ENCODE data around the gene DUSP10. TPM values are rescaled to one million over a fixed set of nuclear protein-coding genes. Genes with fewer than 3 reads are reported as not detected.

The DUSP10 gene
- total RNA-seq, 1 experiment from 2014 or later, result 6.2 TPM

DNA sequence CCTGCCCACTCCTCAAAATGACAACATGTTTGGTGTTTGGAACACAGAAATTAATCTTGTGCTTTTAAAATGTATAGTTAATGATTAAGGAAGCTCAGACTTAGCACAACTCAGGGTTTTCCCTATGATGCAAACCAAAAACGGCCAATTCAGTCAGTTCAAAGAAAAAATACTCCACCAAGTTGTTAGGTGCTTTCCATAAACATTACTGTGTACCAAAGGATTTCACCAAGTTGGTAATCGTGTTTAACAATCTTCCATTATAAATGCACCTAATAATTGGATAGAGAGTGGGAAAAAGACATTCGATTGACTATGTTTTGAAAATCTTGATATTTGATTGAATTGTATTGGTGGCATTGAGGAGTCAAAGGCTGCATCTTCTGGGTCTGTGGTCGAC lies 33.3 kb upstream of the DUSP10 start:
- Histone ChIP-seq H3K27me3 (ENCODE audit: low read length) (no peaks in the 10 kb centered on the region), H3K9ac (ENCODE audit: low read length) (no peak overlapping the region), H3K4me1 (ENCODE audit: insufficient read depth, low read length) (peaks cover 6% of the 10 kb centered on the region; the same call in 1 of the 2 replicates), H3K9me3 (ENCODE audit: low read length) (no peaks in the 10 kb centered on the region), H3K4me3 (ENCODE audit: low read length) (no peak overlapping the region), H2AFZ (ENCODE audit: low read length) (no peak overlapping the region), H3F3A (ENCODE audit: low read length, unreplicated experiment) (no peaks in the 10 kb centered on the region), H3K79me2 (ENCODE audit: low read length) (no peaks in the 10 kb centered on the region), H3K4me2 (ENCODE audit: low read length) (no peak overlapping the region), H4K20me1 (ENCODE audit: low read length) (no peaks in the 10 kb centered on the region), H3K36me3 (ENCODE audit: low read depth, low read length) (no peaks in the 10 kb centered on the region), H3K27ac (ENCODE audit: low read length) (no peak overlapping the region), H3K9me2 (replicated peaks; ENCODE audit: low read length) (no peaks in the 10 kb centered on the region)
- DNase-seq, result no peak
- no peak for TF ChIP-seq EZH2 (IDR thresholded peaks at IDR 0.05; ENCODE audit: low read length, unreplicated experiment)
- TF ChIP-seq, protein P1, sequence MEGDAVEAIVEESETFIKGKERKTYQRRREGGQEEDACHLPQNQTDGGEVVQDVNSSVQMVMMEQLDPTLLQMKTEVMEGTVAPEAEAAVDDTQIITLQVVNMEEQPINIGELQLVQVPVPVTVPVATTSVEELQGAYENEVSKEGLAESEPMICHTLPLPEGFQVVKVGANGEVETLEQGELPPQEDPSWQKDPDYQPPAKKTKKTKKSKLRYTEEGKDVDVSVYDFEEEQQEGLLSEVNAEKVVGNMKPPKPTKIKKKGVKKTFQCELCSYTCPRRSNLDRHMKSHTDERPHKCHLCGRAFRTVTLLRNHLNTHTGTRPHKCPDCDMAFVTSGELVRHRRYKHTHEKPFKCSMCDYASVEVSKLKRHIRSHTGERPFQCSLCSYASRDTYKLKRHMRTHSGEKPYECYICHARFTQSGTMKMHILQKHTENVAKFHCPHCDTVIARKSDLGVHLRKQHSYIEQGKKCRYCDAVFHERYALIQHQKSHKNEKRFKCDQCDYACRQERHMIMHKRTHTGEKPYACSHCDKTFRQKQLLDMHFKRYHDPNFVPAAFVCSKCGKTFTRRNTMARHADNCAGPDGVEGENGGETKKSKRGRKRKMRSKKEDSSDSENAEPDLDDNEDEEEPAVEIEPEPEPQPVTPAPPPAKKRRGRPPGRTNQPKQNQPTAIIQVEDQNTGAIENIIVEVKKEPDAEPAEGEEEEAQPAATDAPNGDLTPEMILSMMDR (conservative IDR thresholded peaks at IDR 0.05; ENCODE audit: low read depth, low read length), result no peak
- no peak for TF ChIP-seq EZH2phosphoT487 (IDR thresholded peaks at IDR 0.05; ENCODE audit: borderline replicate concordance, low read length)
- POLR2A ChIA-PET (ENCODE audit: unreplicated experiment), result no interaction called here
- no peak for ATAC-seq
- intact Hi-C loops (cut with micrococcal nuclease), result no loop called here
- CTCF ChIA-PET, result no interaction called here
- no TSS peak for BruUV-seq (replicated peaks)

DNA sequence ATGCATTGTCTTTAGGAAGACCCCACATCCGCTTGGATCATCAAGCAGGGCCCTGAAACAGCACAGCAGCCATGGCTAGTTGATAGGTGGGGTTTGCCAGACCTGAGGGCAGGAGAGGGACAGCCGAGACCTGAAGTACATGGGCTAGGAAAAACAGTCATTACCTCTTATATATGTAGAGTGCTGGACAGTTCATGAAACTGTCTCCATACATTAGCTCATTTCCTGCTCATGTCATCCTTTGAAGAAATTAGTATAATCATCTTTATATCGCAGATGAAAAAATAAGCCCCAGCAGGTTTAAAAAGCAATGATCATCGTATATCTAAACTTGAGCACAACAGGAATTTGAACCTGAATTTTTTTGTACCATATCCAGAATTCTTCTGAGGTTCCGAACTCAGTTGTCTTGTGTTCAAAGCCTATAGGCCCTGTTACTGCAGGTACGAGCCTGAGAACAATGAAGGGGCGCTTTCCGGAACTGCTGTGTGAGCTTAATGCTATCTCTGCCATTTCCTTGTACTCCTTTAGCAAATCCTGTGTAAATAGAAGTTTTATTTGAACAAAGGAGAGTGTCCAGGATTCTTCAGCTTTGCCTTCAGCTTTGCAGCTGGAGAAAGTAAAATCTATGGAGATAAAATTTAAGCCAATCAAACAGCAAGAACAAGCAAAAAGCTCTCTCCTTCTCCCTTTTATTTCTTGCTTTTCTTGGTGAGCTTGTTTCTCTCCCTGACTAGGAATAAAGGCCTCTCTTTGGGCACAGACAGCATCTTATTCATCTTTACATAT lies 32.4 kb upstream of the DUSP10 start:
- Histone ChIP-seq H3K27me3 (ENCODE audit: low read length) (no peaks in the 10 kb centered on the region), H3K4me1 (ENCODE audit: insufficient read depth, low read length) (peaks cover 6% of the 10 kb centered on the region; the same call in 1 of the 2 replicates), H3K9me2 (replicated peaks; ENCODE audit: low read length) (no peaks in the 10 kb centered on the region), H3K79me2 (ENCODE audit: low read length) (no peaks in the 10 kb centered on the region), H3K9ac (ENCODE audit: low read length) (no peak overlapping the region), H3F3A (ENCODE audit: low read length, unreplicated experiment) (no peaks in the 10 kb centered on the region), H4K20me1 (ENCODE audit: low read length) (no peaks in the 10 kb centered on the region), H3K27ac (ENCODE audit: low read length) (no peak overlapping the region), H3K36me3 (ENCODE audit: low read depth, low read length) (no peaks in the 10 kb centered on the region), H2AFZ (ENCODE audit: low read length) (no peak overlapping the region), H3K4me3 (ENCODE audit: low read length) (no peak overlapping the region), H3K9me3 (ENCODE audit: low read length) (no peaks in the 10 kb centered on the region), H3K4me2 (ENCODE audit: low read length) (no peak overlapping the region)
- POLR2A ChIA-PET (ENCODE audit: unreplicated experiment), result no interaction called here
- no peak for DNase-seq
- TF ChIP-seq EZH2phosphoT487 (IDR thresholded peaks at IDR 0.05; ENCODE audit: borderline replicate concordance, low read length) (no peak), EZH2 (IDR thresholded peaks at IDR 0.05; ENCODE audit: low read length, unreplicated experiment) (no peak)
- TF ChIP-seq, protein P1 (conservative IDR thresholded peaks at IDR 0.05; ENCODE audit: low read depth, low read length), result no peak
- no TSS peak for BruUV-seq (replicated peaks)
- CTCF ChIA-PET, result no interaction called here
- intact Hi-C loops (cut with micrococcal nuclease), result no loop called here
- no peak for ATAC-seq

DNA sequence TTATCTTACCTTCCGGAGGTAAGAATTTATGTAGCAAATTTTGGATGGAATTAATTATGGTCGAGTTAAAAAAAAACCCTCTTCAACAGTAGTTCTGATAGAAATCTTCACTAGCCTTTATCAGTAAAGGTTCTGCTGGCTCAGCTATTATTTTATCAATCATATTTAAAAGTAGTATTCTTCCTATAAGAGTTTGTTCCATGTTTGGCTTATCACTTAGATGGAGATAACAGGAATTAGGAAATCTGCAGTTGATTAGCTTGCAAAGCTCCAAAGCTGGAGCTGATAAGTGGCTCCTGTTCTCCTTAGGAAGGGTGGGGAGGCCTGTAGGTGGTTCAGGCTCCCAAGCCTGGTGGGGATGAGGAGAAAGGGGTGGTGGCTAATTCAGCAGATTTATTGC lies 31.5 kb upstream of the DUSP10 start:
- POLR2A ChIA-PET (ENCODE audit: unreplicated experiment), result no interaction called here
- Histone ChIP-seq H4K20me1 (ENCODE audit: low read length) (no peaks in the 10 kb centered on the region), H3K27ac (ENCODE audit: low read length) (no peak overlapping the region), H3K9me3 (ENCODE audit: low read length) (no peaks in the 10 kb centered on the region), H3K4me2 (ENCODE audit: low read length) (no peak overlapping the region), H3K79me2 (ENCODE audit: low read length) (no peaks in the 10 kb centered on the region), H3K4me3 (ENCODE audit: low read length) (no peak overlapping the region), H3K27me3 (ENCODE audit: low read length) (no peaks in the 10 kb centered on the region), H3F3A (ENCODE audit: low read length, unreplicated experiment) (no peaks in the 10 kb centered on the region), H3K36me3 (ENCODE audit: low read depth, low read length) (no peaks in the 10 kb centered on the region), H3K4me1 (ENCODE audit: insufficient read depth, low read length) (peaks cover 6% of the 10 kb centered on the region; the same call in 1 of the 2 replicates), H2AFZ (ENCODE audit: low read length) (no peak overlapping the region), H3K9me2 (replicated peaks; ENCODE audit: low read length) (no peaks in the 10 kb centered on the region), H3K9ac (ENCODE audit: low read length) (no peak overlapping the region)
- CTCF ChIA-PET, result no interaction called here
- DNase-seq, result no peak
- BruUV-seq (replicated peaks), result no TSS peak
- no peak for ATAC-seq
- intact Hi-C loops (cut with micrococcal nuclease), result no loop called here
- no peak for TF ChIP-seq EZH2 (IDR thresholded peaks at IDR 0.05; ENCODE audit: low read length, unreplicated experiment)
- no peak for TF ChIP-seq EZH2phosphoT487 (IDR thresholded peaks at IDR 0.05; ENCODE audit: borderline replicate concordance, low read length)
- TF ChIP-seq, protein P1 (conservative IDR thresholded peaks at IDR 0.05; ENCODE audit: low read depth, low read length), result no peak

Data from PC-3 (cell line).